Stimulated activated naive B cell treated with anti-CD40 and anti-IgM and Interleukin-4, amounts not matched to agents 10 μg/mL and 1 μg/mL and 100 μg/mL, for 72 hours (primary cell): Measurements from ENCODE around the gene MDM4.
"Not testable (repeated sequence)": the region's sequence is repeated elsewhere in the genome, so short reads cannot be mapped to it uniquely, and the experiment has no call there.

Experiments used
- ATAC-seq, 2 donors: fragments of 150-1000 bp; cut with Tn5 transposase; replicated peaks; 2 replicates each; pipeline ENCODE4 v1.10.0; 2021; ENCODE audit warnings: moderate library complexity in 1 of 2
- DNase-seq: peaks from one replicate; pipeline ENCODE4 v3.0.0; 2021
- H3K27ac Mint-ChIP-seq: one replicate; pipeline ENCODE4 v1.8.0; 2022; ENCODE audit warnings: mild to moderate bottlenecking, mixed read lengths
- H3K27me3 Mint-ChIP-seq, 2 donors: one replicate each; pipeline ENCODE4 v1.8.0; 2022; ENCODE audit warnings: mixed read lengths in 2 of 2
- H3K36me3 Mint-ChIP-seq, 2 donors: one replicate each; pipeline ENCODE4 v1.8.0; 2022; ENCODE audit warnings: mixed read lengths in 2 of 2, mild to moderate bottlenecking in 1 of 2
- H3K4me1 Mint-ChIP-seq, 2 donors: one replicate each; pipeline ENCODE4 v1.8.0; 2022; ENCODE audit warnings: mixed read lengths in 2 of 2, mild to moderate bottlenecking in 1 of 2
- H3K4me3 Mint-ChIP-seq, 2 donors: one replicate each; pipeline ENCODE4 v1.8.0; 2022; ENCODE audit warnings: mild to moderate bottlenecking in 2 of 2, mixed read lengths in 2 of 2, moderate library complexity in 1 of 2
- H3K9me3 Mint-ChIP-seq, 2 donors: one replicate each; pipeline ENCODE4 v1.8.0; 2022; ENCODE audit warnings: mixed read lengths in 2 of 2, mild to moderate bottlenecking in 1 of 2

The MDM4 gene

GRCh38 chr1:204517382-204517781 is 1.2 kb downstream of the MDM4 start:
- DNase-seq, H3K4me3 Mint-ChIP-seq, H3K9me3 Mint-ChIP-seq, H3K27me3 Mint-ChIP-seq, H3K27ac Mint-ChIP-seq, ATAC-seq: not testable (repeated sequence)
- Mint-ChIP-seq H3K36me3 (peaks cover 29 to 34% of the 10 kb centered on the region in 2 donors), H3K4me1 (peaks cover 34 to 70% of the 10 kb centered on the region in 2 donors)

DNA sequence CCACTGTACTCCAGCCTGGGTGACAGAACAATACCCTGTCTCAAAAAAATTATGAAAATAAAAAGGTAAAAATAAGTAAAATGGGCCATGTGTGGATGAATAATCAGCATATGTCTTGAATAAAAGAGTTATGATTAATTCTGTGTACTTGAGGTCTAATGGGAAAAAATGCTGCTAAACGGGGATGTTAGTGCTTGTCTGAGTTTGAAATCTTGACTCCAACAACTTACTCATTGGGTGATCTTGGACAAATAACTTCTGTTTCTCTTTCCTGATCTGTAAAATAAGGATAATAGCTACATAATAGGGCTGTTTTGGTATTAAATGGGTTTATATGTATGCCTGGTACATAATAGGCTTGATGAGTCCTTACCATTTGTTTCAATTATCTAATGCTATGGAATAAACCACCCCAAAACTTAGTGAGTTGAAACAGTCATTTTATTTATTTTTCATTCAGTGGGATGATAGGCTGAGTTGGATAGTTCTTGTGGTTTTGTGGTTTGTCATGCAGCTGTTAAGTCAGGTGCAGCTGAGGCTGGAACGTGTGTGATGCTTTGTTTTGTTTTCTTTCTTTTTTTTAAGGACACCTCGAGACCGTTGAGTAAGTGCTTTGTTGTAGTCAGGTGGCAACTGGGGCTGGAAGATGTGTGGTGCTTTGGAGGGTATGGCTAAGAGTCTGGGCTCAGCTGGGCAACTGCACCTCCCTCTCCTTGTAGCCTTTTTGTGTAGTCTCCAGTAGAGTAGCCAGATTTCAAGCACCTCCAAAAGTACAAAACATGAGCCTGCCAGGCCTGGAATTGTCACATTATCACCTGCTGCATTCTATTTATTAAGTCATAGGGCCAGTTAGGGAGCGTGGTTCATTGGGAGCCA is 4.9 kb downstream of the MDM4 start:
- DNase-seq (no peak), ATAC-seq (peak; percentile 62 to 63)
- H3K4me1 Mint-ChIP-seq = peaks cover 39 to 69% of the 10 kb centered on the region in 2 donors
- H3K36me3 Mint-ChIP-seq = peaks cover 54 to 58% of the 10 kb centered on the region in 2 donors
- H3K9me3 Mint-ChIP-seq = peaks cover 7 to 9% of the 10 kb centered on the region in 2 donors
- H3K27me3 Mint-ChIP-seq = no peaks in the 10 kb centered on the region
- peak overlapping the region; percentile 63 to 68 for H3K4me3 Mint-ChIP-seq
- H3K27ac Mint-ChIP-seq = peak overlapping the region; percentile 82

GRCh38 chr1:204521941-204522521 is 5.8 kb downstream of the MDM4 start:
- not testable (repeated sequence) for H3K27me3 Mint-ChIP-seq
- peak overlapping the region; percentile 94 for H3K27ac Mint-ChIP-seq

GRCh38 chr1:204523605-204524215 is 7.5 kb downstream of the MDM4 start:
- H3K4me1 Mint-ChIP-seq = peaks cover 33 to 57% of the 10 kb centered on the region in 2 donors
- no peaks in the 10 kb centered on the region for H3K27me3 Mint-ChIP-seq
- peaks cover 58 to 67% of the 10 kb centered on the region in 2 donors for H3K36me3 Mint-ChIP-seq
- ATAC-seq (peak; percentile 15 to 21), DNase-seq (no peak)
- H3K27ac Mint-ChIP-seq = peak overlapping the region; percentile 84
- H3K9me3 Mint-ChIP-seq = peaks cover 7 to 9% of the 10 kb centered on the region in 2 donors
- peak overlapping the region; percentile 58 to 60 for H3K4me3 Mint-ChIP-seq

More at GRCh38 chr1:204521941-204522521, 5.8 kb downstream of the MDM4 start:
- Mint-ChIP-seq H3K4me3 (peak overlapping the region; percentile 44 to 46), H3K36me3 (peaks cover 56 to 63% of the 10 kb centered on the region in 2 donors), H3K4me1 (peaks cover 37 to 69% of the 10 kb centered on the region in 2 donors)
- not testable (repeated sequence) for DNase-seq, H3K9me3 Mint-ChIP-seq
- ATAC-seq = peak; percentile 39 to 46

DNA sequence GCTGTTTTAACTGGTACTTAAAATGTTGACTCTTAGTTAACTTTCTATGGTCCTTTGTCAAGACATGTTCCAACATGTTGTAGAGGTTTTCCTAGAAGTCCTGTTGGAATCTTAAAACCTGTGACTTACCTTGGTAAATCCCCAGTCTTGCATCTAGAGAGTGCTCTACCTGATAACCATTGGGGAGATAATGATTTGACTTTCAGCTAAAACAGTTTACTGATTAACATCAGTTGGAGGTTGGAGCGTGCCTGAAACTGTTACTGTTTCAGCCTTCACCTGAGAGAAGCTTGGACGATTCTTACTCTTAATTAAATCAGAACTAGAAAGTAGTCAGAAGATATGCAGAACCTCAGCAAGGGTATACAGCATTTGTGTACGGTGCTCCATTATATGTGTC is 8.8 kb downstream of the MDM4 start:
- ATAC-seq (peak in 1 of 2 donors; percentile 28), DNase-seq (no peak)
- Mint-ChIP-seq H3K9me3 (peaks cover 7 to 9% of the 10 kb centered on the region in 2 donors), H3K27ac (peak overlapping the region; percentile 90), H3K4me3 (peak overlapping the region in 1 of 2 donors; percentile 44), H3K27me3 (no peaks in the 10 kb centered on the region), H3K4me1 (peaks cover 30 to 44% of the 10 kb centered on the region in 2 donors), H3K36me3 (peaks cover 46 to 56% of the 10 kb centered on the region in 2 donors)

GRCh38 chr1:204528241-204528640 is 12.0 kb downstream of the MDM4 start:
- Mint-ChIP-seq H3K27me3 (no peaks in the 10 kb centered on the region), H3K36me3 (peaks cover 34 to 53% of the 10 kb centered on the region in 2 donors), H3K4me3 (no peak overlapping the region), H3K27ac (peak overlapping the region; percentile 56), H3K9me3 (peaks cover 7 to 8% of the 10 kb centered on the region in 2 donors), H3K4me1 (peaks cover 25 to 41% of the 10 kb centered on the region in 2 donors)
- no peak for DNase-seq
- no peak for ATAC-seq

DNA sequence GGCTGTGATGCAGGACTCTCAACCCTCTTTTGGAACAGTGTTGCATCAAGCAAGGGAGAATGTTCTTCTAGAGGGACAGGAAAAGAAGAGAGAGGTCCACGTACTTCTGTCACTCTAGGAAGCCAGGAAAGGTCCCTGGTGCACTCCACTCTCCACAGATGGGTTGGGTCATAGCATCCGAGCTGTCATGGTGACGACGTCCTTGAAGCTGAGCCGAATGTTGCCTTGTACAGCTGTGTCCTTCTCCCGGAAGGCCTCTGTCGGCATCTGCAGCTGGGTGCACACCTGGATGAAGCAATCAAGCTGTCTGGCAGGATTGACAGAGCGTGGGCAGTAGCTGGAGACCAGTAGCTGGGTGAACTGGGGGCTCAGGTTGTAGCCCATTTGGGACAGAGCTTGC is 12.5 kb downstream of the MDM4 start:
- no peak for DNase-seq
- H3K27me3 Mint-ChIP-seq = no peaks in the 10 kb centered on the region
- peaks cover 31 to 51% of the 10 kb centered on the region in 2 donors for H3K36me3 Mint-ChIP-seq
- ATAC-seq = no peak
- peaks cover 5 to 6% of the 10 kb centered on the region in 2 donors for H3K9me3 Mint-ChIP-seq
- peaks cover 24 to 40% of the 10 kb centered on the region in 2 donors for H3K4me1 Mint-ChIP-seq
- no peak overlapping the region for H3K4me3 Mint-ChIP-seq
- peak overlapping the region; percentile 56 for H3K27ac Mint-ChIP-seq

DNA sequence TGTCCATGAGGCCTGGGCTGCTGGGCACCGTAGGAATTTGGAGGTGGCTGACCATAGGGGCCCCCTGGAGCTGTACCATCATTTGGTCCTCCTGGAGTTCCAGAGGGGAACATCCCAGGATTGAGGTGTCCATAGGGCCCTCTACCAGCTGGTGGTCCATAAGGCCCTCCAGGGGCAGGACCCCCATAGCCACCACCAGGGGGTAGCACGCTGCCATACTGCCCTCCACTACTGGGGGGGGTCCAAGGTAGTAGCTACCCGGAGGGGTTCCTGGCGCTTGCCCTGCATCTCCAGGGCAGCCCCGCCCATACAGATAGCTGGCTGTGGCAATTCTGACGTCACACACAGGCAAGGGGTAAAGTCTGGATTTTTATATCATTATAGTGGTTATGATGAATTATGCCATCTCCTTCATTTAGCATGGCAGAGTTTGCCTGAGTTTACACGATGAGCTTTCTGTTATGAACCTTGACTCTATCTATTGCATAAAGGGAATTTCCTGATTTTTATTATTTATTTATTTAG is 13.2 kb downstream of the MDM4 start:
- DNase-seq (no peak), ATAC-seq (no peak)
- peaks cover 0 to 2% of the 10 kb centered on the region in 2 donors for H3K9me3 Mint-ChIP-seq
- no peak overlapping the region for H3K4me3 Mint-ChIP-seq
- H3K27ac Mint-ChIP-seq = no peak overlapping the region
- H3K36me3 Mint-ChIP-seq = peaks cover 30 to 53% of the 10 kb centered on the region in 2 donors
- no peaks in the 10 kb centered on the region for H3K27me3 Mint-ChIP-seq
- peaks cover 22 to 32% of the 10 kb centered on the region in 2 donors for H3K4me1 Mint-ChIP-seq

GRCh38 chr1:204530932-204531331 is 14.7 kb downstream of the MDM4 start:
- ATAC-seq = peak; percentile 95 to 97
- no peak for DNase-seq
- Mint-ChIP-seq H3K27ac (peak overlapping the region; percentile 3), H3K9me3 (no peaks in the 10 kb centered on the region), H3K4me1 (peaks cover 17 to 25% of the 10 kb centered on the region in 2 donors), H3K4me3 (peak overlapping the region; percentile 11), H3K27me3 (no peaks in the 10 kb centered on the region), H3K36me3 (peaks cover 22 to 49% of the 10 kb centered on the region in 2 donors)

DNA sequence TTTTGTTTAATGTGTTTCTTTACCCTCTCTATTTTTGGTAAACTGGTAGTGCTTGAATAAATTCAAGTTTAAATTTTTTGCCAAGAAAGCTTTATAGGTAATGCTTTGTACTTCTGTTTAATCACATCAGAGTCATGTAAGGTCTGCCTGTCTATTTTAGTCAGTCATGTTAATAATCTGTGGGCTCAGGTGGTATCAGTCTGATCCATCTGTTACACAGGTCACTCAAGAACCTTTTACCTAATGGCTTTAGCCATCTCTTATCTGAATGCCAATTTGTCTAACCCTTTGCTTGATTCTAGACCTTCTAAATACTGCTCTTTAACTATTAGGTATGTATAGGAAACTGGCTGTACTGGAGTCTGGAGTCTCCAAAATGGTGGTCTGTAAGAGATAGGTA is 16.6 kb downstream of the MDM4 start:
- no peak overlapping the region for H3K4me3 Mint-ChIP-seq
- H3K27ac Mint-ChIP-seq = peak overlapping the region; percentile 57
- H3K4me1 Mint-ChIP-seq = peaks cover 20 to 33% of the 10 kb centered on the region in 2 donors
- no peaks in the 10 kb centered on the region for H3K9me3 Mint-ChIP-seq
- no peaks in the 10 kb centered on the region for H3K27me3 Mint-ChIP-seq
- no peak for DNase-seq
- ATAC-seq = no peak
- peaks cover 22 to 47% of the 10 kb centered on the region in 2 donors for H3K36me3 Mint-ChIP-seq

- Mint-ChIP-seq H3K36me3 (peaks cover 51 to 59% of the 10 kb centered on the region in 2 donors), H3K4me1 (peaks cover 22 to 43% of the 10 kb centered on the region in 2 donors), H3K4me3 (no peak overlapping the region), H3K9me3 (no peaks in the 10 kb centered on the region), H3K27me3 (no peaks in the 10 kb centered on the region), H3K27ac (no peak overlapping the region)
- DNase-seq = no peak
- ATAC-seq = no peak
Observed at GRCh38 chr1:204541626-204542025, 25.4 kb downstream of the MDM4 start.

DNA sequence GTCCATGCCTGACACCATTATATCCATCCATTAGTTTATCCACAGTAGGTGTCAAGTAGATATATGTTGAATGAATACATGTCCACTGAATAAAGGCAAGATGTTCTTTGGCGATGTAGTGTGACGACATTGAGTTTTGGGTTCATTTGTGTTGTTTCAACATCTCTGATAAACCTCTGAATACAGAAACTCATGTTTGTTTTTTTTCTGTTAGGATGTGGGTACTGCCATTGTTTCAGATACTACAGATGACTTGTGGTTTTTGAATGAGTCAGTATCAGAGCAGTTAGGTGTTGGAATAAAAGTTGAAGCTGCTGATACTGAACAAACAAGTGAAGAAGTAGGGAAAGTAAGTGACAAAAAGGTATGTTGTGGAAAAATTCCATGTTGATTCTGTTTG is 28.1 kb downstream of the MDM4 start:
- H3K27me3 Mint-ChIP-seq = no peaks in the 10 kb centered on the region
- DNase-seq (no peak), ATAC-seq (peak; percentile 64 to 78)
- peaks cover 54 to 59% of the 10 kb centered on the region in 2 donors for H3K36me3 Mint-ChIP-seq
- peaks cover 16 to 30% of the 10 kb centered on the region in 2 donors for H3K4me1 Mint-ChIP-seq
- no peak overlapping the region for H3K4me3 Mint-ChIP-seq
- peak overlapping the region; percentile 44 for H3K27ac Mint-ChIP-seq
- no peaks in the 10 kb centered on the region for H3K9me3 Mint-ChIP-seq

DNA sequence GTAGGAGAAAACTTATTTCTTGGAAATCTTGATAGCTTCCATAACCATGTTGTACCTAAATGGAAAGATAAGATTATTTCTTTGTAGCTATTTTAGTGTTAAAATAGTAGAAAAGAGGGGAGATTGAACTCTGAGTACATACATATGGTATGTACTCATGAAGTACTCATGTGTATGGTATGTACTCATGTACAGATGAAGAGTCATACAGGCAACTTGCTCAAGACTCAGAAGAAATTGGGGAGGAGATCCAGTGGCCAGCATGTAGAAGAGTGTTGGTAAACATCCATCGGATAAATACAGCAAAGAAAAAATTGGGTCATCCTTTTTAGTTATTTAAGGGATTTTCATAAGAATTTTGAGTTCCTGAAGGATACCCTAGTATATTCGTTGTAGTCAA is 29.0 kb downstream of the MDM4 start:
- Mint-ChIP-seq H3K36me3 (peaks cover 58 to 63% of the 10 kb centered on the region in 2 donors), H3K27me3 (no peaks in the 10 kb centered on the region), H3K9me3 (no peaks in the 10 kb centered on the region), H3K4me1 (peaks cover 16 to 30% of the 10 kb centered on the region in 2 donors), H3K27ac (peak overlapping the region; percentile 51), H3K4me3 (no peak overlapping the region)
- DNase-seq (no peak), ATAC-seq (no peak)

GRCh38 chr1:204545881-204546280 is 29.7 kb downstream of the MDM4 start:
- H3K27ac Mint-ChIP-seq = no peak overlapping the region
- no peaks in the 10 kb centered on the region for H3K27me3 Mint-ChIP-seq
- no peak for DNase-seq
- no peak for ATAC-seq
- H3K4me3 Mint-ChIP-seq = no peak overlapping the region
- H3K9me3 Mint-ChIP-seq = no peaks in the 10 kb centered on the region
- peaks cover 56 to 63% of the 10 kb centered on the region in 2 donors for H3K36me3 Mint-ChIP-seq
- peaks cover 16 to 30% of the 10 kb centered on the region in 2 donors for H3K4me1 Mint-ChIP-seq
